HG02970 (cell line): ENCODE measurements around the gene BANP.
"Not testable (repeated sequence)": the region's sequence is repeated elsewhere in the genome, so short reads cannot be mapped to it uniquely, and the experiment has no call there.

Experiments used
- ATAC-seq: cut with Tn5 transposase; IDR thresholded peaks from one replicate; pipeline ENCODE4 v1.9.1; 2021; ENCODE audit warnings: mild to moderate bottlenecking, moderate library complexity, moderate number of reproducible peaks; ENCODE audit not compliant: unreplicated experiment, low FRiP score

BANP gene

GRCh38 chr16:88010968-88011483, 59.8 kb downstream of the BANP start:
- no peak for ATAC-seq

- no peak for ATAC-seq
These were observed 61.1 kb downstream of the BANP start for GRCh38 chr16:88012360-88012759.

DNA sequence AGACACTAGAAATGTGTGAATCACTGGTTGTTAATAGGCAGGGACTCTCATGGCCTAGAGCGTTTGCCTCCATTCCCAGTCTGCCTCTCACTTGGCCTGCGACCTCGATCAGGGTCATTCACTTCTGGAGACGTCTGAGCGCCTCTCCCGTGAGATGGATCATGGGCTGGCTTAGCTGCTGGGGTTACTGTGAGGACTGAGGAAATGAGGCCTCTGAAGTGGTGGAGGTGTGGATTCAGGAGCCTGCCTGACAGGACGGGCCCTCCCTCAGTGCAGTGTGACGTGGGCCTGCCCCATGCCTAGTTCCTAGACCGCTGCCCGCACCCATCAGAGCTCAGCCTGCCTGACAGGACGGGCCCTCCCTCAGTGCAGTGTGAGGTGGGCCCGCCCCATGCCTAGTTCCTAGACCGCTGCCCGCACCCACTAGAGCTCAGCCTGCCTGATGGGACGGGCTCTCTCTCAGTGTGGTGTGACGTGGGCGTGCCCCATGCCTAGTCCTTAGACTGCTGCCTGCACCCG, 61.9 kb downstream of the BANP start:
- no peak for ATAC-seq

- no peak for ATAC-seq
These were observed 62.6 kb downstream of the BANP start for GRCh38 chr16:88013766-88014251.

- no peak for ATAC-seq
These were observed 63.1 kb downstream of the BANP start for GRCh38 chr16:88014252-88014781.

DNA sequence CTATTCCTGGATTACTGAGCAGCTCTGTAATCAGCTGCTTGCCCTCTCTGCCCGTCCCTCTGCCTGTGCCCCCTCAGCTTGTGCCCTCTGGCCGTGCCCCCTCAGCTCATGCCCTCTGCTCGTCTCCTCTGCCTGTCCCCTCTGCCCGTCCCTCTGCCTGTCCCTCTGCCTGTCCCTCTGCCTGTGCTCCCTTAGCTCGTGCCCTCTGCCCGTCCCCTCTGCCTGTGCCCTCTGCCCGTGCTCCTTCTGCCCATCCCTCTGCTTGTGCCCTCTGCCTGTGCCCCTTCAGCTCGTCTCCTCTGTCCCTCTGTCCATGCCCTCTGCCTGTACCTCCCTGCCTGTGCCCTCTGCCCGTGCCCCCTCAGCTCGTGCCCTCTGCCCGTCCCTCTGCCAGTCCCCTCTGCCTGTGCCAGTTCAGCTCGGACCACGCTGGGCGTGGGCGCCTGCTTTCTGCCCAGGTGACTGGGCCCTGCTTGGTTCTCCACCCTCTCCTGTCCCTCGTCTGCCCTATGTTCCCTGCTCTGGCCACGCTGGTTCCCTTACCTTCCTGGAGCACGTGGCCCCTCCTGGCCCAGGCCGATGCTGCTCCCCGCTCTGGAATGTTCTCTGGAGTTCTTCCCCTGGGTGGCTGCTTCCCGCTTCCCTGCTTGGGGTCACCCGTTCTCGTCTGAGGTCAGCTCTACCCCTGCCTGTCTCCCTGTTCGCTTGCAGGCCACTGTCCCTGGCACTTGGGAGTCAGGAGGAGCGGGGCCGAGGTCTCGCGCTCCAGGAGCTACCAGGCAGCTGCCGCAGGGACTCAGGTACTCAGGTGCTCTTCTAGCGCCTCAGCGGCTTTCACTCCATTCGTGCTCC, 63.9 kb downstream of the BANP start:
- ATAC-seq = no peak

DNA sequence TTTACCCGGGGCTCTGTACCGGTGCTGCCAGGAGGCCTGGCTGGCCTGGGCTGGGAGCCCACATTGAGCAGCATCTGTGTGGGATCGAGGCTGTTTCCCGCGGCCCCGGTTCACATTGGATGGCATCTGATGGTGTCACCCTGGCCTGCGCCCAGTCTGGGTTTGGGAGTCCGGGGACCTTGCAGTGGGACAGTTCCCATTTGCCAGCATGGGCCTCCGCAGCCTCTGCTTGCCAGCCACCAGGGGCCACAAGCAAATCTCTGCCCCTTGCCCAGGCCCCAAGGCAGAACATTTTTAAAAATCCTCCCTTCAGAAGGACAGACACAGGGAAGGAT, 64.5 kb downstream of the BANP start:
- no peak for ATAC-seq

DNA sequence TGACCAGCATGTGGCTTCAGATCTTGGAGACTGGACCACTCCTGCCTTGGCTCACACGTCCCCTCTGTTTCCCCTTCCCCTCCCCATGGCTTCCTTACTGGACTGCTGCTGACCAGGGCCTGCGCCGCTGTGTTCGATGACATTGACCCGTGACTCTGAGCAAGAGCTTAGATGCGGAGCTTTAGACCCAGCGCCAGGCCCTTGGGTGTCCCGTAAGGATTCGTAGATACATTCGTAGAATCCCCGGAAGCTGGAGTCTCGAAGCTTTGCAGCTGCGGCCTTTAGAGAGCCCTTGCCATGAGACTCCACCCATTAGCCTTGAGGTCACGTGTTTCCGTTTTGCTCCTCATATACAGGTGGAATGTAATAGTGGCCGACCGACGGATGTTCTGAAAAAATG, 65.2 kb downstream of the BANP start:
- ATAC-seq = not testable (repeated sequence)

GRCh38 chr16:88016964-88017363, 65.7 kb downstream of the BANP start:
- no peak for ATAC-seq

GRCh38 chr16:88017587-88018101, 66.4 kb downstream of the BANP start:
- no peak for ATAC-seq

GRCh38 chr16:88018382-88018781, 67.1 kb downstream of the BANP start:
- ATAC-seq = not testable (repeated sequence)

- ATAC-seq = not testable (repeated sequence)
These were observed 68.0 kb downstream of the BANP start for GRCh38 chr16:88019041-88019820.

DNA sequence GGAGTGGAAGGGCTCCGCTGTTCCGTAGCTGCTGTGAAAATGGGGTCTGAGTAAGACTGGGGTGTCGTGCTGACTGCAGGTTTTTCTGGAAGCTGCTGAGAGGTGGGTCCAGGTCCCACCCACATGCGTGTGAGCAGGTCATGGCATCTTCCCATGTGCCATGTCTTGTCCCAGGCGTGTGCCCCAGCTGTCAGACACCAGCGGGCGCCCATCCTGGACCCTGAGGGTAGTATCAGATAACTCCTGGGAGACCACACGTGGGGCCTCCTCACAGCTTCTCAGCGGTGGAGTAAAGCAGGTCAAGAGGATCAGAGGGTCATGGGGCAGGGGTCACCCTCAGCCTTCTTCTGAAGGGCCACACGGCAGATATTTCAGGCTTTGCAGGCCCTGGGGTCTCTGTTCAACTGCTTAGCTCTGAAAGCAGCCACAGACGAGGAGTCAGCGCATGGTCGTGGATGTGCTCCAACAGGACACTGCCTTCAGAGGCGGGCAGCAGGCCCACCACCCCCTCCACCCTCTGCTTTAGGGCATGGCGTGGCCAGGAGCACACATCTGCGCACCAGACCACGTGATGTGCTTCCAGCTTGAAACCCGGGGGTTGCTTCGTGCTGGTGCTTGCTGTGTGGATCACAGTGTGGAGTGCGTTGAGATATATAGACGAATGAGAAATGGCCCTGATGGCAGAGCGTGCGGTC, 68.7 kb downstream of the BANP start:
- ATAC-seq = no peak

GRCh38 chr16:88020516-88020885, 69.3 kb downstream of the BANP start:
- ATAC-seq = no peak

GRCh38 chr16:88021041-88021970, 70.1 kb downstream of the BANP start:
- ATAC-seq = not testable (repeated sequence)

- no peak for ATAC-seq
These were observed 71.1 kb downstream of the BANP start for GRCh38 chr16:88022076-88023042.

DNA sequence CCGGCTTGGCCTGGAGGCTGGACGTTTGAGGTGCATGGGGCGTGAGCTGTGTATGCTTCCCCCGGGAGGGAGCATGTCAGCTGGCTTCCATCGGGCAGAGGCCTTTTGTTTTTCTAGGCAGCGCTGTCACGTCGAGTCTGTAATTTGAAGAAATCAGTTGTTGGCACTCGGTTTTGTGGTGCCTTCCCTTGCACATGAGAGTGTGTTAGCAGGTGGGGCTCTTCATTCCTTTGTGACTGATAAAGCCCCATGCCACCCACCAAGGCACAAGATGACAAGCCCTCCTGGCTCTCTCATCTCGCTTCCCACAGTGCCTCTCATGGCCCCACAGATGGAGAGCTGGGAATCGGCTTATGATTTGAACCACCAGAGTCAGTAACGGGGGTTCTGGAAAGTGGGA, 72.1 kb downstream of the BANP start:
- no peak for ATAC-seq

DNA sequence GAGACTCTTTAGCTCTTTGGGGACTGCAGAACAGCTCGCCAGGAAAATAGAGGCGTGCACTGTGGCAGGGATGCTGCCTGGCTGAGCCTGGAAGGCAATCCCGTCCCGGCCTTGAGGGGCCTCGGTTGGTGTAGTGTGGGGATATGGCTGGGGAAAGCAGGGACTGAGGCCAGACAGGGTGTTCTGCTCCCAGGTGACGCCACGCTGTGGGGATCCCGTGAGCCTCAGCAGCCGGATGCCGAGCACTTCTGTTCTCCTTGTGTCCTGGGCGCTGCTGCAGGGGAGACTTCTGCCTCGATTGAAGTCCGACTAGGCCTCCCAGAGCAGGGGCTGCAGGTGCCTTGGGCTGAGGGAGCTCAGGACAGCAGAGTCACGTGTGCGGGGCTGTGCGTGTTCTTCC, 72.6 kb downstream of the BANP start:
- no peak for ATAC-seq
